Measurements from ENCODE around the gene RSKR.

DNA sequence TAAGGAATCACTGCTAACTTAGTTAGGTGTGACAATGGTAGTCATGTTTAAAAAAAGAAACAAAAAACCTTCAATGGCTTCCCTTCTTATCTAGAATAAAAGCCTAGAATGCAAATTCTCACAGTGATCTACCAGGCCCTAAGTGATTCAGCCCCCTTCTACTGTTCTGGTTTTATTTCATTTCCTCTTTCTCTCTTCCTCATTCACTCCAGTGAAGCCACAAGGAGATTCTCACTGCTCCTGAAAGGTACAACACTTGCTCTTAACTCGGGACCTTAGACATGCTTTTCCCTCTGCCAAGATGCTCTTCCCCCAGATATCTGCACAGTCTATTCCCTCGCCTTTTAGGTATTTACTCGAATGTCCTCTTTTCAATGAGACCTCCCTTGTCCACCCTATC is 46.4 kb downstream of the RSKR start:
- no peak for TF ChIP-seq POLR2A (IDR thresholded peaks at IDR 0.05; ENCODE audit: low read length)
- TF ChIP-seq, protein P1, sequence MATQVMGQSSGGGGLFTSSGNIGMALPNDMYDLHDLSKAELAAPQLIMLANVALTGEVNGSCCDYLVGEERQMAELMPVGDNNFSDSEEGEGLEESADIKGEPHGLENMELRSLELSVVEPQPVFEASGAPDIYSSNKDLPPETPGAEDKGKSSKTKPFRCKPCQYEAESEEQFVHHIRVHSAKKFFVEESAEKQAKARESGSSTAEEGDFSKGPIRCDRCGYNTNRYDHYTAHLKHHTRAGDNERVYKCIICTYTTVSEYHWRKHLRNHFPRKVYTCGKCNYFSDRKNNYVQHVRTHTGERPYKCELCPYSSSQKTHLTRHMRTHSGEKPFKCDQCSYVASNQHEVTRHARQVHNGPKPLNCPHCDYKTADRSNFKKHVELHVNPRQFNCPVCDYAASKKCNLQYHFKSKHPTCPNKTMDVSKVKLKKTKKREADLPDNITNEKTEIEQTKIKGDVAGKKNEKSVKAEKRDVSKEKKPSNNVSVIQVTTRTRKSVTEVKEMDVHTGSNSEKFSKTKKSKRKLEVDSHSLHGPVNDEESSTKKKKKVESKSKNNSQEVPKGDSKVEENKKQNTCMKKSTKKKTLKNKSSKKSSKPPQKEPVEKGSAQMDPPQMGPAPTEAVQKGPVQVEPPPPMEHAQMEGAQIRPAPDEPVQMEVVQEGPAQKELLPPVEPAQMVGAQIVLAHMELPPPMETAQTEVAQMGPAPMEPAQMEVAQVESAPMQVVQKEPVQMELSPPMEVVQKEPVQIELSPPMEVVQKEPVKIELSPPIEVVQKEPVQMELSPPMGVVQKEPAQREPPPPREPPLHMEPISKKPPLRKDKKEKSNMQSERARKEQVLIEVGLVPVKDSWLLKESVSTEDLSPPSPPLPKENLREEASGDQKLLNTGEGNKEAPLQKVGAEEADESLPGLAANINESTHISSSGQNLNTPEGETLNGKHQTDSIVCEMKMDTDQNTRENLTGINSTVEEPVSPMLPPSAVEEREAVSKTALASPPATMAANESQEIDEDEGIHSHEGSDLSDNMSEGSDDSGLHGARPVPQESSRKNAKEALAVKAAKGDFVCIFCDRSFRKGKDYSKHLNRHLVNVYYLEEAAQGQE (IDR thresholded peaks at IDR 0.05), result no peak
- TF ChIP-seq, protein P2, sequence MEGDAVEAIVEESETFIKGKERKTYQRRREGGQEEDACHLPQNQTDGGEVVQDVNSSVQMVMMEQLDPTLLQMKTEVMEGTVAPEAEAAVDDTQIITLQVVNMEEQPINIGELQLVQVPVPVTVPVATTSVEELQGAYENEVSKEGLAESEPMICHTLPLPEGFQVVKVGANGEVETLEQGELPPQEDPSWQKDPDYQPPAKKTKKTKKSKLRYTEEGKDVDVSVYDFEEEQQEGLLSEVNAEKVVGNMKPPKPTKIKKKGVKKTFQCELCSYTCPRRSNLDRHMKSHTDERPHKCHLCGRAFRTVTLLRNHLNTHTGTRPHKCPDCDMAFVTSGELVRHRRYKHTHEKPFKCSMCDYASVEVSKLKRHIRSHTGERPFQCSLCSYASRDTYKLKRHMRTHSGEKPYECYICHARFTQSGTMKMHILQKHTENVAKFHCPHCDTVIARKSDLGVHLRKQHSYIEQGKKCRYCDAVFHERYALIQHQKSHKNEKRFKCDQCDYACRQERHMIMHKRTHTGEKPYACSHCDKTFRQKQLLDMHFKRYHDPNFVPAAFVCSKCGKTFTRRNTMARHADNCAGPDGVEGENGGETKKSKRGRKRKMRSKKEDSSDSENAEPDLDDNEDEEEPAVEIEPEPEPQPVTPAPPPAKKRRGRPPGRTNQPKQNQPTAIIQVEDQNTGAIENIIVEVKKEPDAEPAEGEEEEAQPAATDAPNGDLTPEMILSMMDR (IDR thresholded peaks at IDR 0.05), result no peak
- no peak for TF ChIP-seq RAD21 (conservative IDR thresholded peaks at IDR 0.05 in 1 of 2, IDR thresholded peaks at IDR 0.05 in 1 of 2)
- TF ChIP-seq FOSL2 (IDR thresholded peaks at IDR 0.05), result no peak
- TF ChIP-seq FOSL2 (CRISPR knock-in tag; IDR thresholded peaks at IDR 0.05), result no peak
- TF ChIP-seq, protein P3, sequence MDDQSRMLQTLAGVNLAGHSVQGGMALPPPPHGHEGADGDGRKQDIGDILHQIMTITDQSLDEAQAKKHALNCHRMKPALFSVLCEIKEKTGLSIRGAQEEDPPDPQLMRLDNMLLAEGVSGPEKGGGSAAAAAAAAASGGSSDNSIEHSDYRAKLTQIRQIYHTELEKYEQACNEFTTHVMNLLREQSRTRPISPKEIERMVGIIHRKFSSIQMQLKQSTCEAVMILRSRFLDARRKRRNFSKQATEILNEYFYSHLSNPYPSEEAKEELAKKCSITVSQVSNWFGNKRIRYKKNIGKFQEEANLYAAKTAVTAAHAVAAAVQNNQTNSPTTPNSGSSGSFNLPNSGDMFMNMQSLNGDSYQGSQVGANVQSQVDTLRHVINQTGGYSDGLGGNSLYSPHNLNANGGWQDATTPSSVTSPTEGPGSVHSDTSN (IDR thresholded peaks at IDR 0.05), result no peak
- no peak for TF ChIP-seq SMC3 (IDR thresholded peaks at IDR 0.05)
- no peak for TF ChIP-seq HDAC2 (IDR thresholded peaks at IDR 0.05)

All from A549 (cell line).